ENCODE measurements around the gene RABGAP1L.

Gene RABGAP1L

DNA sequence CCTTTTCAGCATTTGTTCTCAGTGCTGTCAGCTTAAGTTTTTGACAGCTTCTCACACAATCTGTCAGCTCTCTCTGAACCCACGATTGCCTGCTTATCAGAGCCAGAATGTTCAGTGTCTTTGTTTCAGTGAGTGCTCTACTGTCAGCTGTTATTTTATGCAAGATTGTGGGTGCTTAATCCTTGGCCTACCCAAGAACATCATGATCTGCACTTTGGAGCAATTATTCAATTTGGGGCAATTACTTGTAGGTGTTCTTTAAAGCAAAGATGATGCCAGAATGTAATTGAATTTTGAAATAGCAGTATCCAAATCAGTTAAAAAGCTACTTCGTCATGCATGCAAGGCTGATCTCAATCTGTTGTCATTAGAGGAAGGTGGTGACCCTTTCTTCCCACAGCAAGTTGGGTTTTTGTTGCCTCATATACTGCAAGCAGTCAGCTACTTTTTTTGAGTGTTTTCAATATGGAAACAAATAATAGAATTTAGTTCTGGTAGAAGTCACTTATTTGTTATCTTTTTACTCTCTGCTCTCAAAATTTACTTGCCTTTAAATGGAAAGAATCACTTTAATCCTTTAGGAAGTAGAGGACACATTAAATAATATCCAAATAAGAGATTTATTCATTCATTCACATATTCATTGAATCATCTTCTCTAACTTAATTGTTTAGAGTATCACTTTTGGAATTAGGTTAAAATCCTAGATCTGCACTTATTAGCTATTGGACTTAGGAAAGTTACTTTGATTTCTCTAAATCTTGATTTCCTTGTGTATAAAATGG is 586.9 kb downstream of the RABGAP1L start:
- H3K4me3 ChIP-seq (ENCODE audit: low read depth, low read length) = no peak overlapping the region
- in situ Hi-C loops (cut with HindIII; ENCODE audit: low sequenced_read_pairs) = no loop called here
- TF ChIP-seq, protein P1, sequence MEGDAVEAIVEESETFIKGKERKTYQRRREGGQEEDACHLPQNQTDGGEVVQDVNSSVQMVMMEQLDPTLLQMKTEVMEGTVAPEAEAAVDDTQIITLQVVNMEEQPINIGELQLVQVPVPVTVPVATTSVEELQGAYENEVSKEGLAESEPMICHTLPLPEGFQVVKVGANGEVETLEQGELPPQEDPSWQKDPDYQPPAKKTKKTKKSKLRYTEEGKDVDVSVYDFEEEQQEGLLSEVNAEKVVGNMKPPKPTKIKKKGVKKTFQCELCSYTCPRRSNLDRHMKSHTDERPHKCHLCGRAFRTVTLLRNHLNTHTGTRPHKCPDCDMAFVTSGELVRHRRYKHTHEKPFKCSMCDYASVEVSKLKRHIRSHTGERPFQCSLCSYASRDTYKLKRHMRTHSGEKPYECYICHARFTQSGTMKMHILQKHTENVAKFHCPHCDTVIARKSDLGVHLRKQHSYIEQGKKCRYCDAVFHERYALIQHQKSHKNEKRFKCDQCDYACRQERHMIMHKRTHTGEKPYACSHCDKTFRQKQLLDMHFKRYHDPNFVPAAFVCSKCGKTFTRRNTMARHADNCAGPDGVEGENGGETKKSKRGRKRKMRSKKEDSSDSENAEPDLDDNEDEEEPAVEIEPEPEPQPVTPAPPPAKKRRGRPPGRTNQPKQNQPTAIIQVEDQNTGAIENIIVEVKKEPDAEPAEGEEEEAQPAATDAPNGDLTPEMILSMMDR (IDR thresholded peaks at IDR 0.05; ENCODE audit: low read depth, low read length, missing control alignments) = no peak
- DNase-seq (ENCODE audit: low read depth) = no peak

DNA sequence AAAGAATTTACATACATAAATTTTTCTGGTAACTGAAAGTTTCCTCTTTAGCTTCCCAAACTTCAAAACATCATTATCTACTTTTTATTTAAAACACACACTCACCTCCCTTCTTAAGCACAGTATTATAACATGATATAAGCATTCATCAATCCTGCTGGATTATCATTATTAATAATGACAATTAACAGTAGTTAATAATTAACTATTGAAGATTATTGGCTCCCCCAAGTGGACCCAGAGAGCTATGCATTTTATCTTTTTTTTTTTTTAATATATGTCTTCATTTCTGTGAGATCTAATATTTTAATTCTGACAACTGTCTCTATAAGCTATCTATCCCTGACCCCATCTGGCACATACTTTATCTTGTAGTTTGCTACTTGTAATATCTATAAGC is 588.3 kb downstream of the RABGAP1L start:
- in situ Hi-C loops (cut with HindIII; ENCODE audit: low sequenced_read_pairs) = no loop called here
- H3K4me3 ChIP-seq (ENCODE audit: low read depth, low read length) = no peak overlapping the region
- no peak for DNase-seq (ENCODE audit: low read depth)
- TF ChIP-seq, protein P1 (IDR thresholded peaks at IDR 0.05; ENCODE audit: low read depth, low read length, missing control alignments) = no peak

DNA sequence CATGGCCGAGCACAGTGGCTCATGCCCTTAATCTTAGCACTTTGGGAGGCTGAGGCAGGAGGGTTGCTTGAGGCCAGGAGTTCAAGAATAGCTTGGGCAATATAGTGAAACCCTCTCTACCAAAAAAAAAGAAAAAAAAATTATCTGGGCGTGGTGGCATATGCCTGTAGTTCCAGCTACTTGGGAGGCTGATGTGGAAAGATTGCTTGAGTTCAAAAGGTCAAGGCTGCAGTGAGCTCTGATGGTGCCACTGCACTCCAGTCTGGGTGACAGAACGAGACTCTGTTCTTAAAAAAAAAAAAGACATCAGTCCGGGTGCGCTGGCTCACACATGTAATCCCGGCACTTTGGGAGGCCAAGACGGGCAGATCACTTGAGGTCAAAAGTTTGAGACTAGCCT is 589.3 kb downstream of the RABGAP1L start:
- in situ Hi-C loops (cut with HindIII; ENCODE audit: low sequenced_read_pairs) = no loop called here
- no peak overlapping the region for H3K4me3 ChIP-seq (ENCODE audit: low read depth, low read length)
- DNase-seq (ENCODE audit: low read depth) = no peak
- TF ChIP-seq, protein P1 (IDR thresholded peaks at IDR 0.05; ENCODE audit: low read depth, low read length, missing control alignments) = no peak

DNA sequence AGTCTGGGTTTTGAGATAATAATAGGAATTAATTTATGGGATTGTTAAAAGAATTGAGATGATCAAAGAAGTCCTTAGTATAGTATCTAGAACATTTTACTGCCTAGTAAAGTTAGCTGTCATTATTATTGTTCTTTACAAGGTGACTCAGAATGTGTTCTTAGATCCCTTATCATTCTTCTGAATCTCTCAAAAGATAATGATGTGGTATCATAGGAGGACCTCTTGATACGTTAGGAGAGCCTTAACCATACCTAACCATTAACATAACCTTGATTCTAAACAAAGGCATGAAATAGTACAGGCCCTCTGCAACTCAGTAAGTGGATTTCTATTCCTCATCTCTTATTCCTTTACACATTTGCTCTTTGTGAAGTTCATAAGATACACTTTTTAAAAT is 593.8 kb downstream of the RABGAP1L start:
- DNase-seq (ENCODE audit: low read depth) = no peak
- in situ Hi-C loops (cut with HindIII; ENCODE audit: low sequenced_read_pairs) = no loop called here

DNA sequence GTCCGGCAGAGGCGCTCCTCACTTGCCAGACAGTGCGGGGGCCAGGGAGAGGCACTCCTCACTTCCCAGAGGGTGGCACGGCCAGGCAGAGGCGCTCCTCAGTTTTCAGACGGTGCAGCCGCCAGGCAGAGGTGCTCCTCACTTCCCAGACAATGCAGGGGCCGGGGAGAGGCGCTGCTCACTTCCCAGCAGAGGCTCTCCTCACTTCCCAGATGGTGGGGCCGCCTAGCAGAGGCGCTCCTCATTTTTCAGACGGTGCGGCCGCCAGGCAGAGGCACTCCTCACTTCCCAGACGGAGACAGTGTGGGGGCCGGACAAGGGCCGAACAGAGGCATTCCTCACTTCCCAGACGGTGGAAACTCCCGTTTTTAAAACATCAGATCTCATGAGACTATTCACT is 602.0 kb downstream of the RABGAP1L start:
- in situ Hi-C loops (cut with HindIII; ENCODE audit: low sequenced_read_pairs) = no loop called here

More for the DNA sequence above, 593.8 kb downstream of the RABGAP1L start:
- no peak overlapping the region for H3K4me3 ChIP-seq (ENCODE audit: low read depth, low read length)
- TF ChIP-seq, protein P1 (IDR thresholded peaks at IDR 0.05; ENCODE audit: low read depth, low read length, missing control alignments) = no peak

DNA sequence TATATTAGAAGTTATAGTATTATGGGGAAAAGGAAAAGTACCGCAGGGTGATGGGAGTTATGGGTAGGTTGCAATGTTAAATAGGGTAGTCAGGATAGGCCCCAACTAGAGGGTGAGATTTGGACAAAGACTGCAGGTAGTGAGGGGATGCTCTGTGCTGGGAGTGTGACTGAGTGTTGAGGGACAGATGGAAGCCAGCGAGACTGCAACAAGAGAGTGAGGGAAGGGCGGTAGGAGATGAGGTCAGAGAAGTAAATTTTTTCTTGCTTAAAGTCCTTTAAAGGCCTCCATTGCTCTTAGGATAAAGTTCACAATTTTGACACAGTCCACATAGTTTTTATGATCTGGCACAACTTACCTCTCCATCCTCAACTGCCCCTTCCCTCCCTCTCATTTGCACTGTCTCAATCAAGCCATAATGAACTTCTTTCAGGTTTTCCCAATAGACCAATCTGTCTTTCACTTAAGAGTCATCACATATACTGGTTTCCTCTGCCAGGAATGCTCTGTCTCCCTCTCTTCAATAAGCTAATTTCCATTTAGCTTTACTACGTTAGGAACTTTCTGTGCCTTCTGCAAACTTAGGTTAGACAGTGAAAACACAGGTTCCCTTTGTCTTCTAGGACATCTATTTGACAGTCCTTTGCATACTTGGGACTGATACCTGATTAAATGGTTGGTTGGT is 602.7 kb downstream of the RABGAP1L start:
- in situ Hi-C loops (cut with HindIII; ENCODE audit: low sequenced_read_pairs) = no loop called here
- H3K4me3 ChIP-seq (ENCODE audit: low read depth, low read length) = no peak overlapping the region
- no peak for DNase-seq (ENCODE audit: low read depth)
- TF ChIP-seq, protein P1 (IDR thresholded peaks at IDR 0.05; ENCODE audit: low read depth, low read length, missing control alignments) = no peak

More for the DNA sequence above, 602.0 kb downstream of the RABGAP1L start:
- no peak overlapping the region for H3K4me3 ChIP-seq (ENCODE audit: low read depth, low read length)
- TF ChIP-seq, protein P1 (IDR thresholded peaks at IDR 0.05; ENCODE audit: low read depth, low read length, missing control alignments) = no peak
- no peak for DNase-seq (ENCODE audit: low read depth)
